GM21526 (cell line): ENCODE data around the gene ACBD7.

Source experiments
- ATAC-seq: cut with Tn5 transposase; IDR thresholded peaks from one replicate; pipeline ENCODE4 v1.9.1; 2021; ENCODE audit warnings: moderate library complexity; ENCODE audit not compliant: unreplicated experiment, low FRiP score

Gene ACBD7

GRCh38 chr10:15088428-15089261, at the start of gene ACBD7:
ACBD7 (minus strand) TSS chr10:15088776; CDS start chr10:15088728, 48 bp downstream.
- peak; percentile 98 for ATAC-seq

DNA sequence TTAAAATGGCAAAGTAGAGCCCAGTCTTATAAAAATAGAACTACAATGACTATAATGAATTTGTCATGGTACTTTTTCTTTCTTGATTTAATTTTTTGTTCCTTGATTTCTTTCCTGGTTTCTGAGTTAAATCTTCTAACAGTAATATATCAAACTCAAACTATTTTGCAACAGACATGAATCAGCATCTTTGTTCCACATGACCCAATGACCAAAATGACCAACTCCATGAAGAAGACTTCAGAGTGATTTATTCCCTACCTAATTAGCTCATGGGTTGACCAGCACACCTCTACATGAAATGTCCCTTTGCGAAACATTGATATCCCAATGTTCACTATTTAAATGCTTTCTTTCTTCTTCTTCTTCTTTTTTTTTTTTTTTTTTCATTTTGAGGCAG, 49.1 kb upstream of the ACBD7 start:
- no peak for ATAC-seq

DNA sequence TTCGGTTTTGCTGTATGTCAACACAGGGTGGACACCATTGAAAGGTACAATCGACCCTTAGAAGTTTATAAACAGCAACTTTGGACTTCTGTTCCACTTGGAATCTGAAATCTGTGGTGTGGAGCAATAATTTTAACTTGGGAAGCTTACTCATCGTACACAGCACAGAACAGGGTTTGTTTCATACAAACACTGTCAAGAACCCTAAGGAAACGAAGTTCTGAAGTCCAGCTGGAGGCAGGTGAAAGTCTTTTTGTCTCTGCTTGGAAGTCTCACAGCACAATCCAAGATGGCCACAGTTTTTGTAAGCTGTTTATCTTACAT, 48.4 kb upstream of the ACBD7 start:
- ATAC-seq, result no peak

DNA sequence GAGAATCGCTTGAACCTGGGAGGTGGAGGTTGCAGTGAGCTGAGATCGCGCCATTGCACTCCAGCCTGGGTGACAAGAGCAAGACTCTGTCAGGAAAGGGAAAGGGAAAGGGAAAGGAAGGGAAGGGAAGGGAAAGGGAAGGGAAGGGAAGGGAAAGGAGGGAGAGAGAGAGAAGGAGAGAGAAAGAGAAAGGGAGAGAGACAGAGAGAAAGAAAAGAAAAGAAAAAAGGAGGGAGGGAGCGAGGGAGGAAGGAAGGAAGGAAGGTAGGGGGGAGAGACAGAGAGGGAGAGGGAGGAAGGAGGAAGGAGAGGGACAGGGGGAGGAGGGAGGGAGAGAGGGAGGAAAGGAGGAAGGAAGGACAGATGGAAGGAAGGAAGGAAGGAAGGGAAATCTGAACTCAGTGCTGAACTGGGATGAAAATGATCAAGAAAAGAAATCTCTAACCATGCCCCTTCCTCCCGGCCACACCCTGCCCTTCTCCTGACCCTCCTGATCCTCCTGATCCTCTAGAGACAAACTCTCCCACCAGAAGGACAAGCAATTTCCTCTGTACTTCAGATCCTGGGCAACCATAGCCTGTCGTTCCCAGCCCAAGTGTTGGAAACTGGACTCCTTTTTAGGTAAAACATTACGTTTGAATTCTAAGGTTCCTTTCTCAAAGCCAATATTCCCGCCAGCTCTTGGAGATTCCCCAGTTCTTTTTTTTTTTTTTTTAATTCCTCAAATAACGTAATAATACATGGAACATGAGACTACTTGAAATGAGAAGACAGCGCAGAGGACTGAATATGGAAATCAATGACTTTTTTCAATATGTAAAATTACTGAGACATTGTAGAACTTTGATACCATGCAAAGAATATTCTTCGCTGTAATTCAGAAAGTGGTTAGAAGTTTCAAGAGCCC, 47.8 kb upstream of the ACBD7 start:
- ATAC-seq, result no peak

DNA sequence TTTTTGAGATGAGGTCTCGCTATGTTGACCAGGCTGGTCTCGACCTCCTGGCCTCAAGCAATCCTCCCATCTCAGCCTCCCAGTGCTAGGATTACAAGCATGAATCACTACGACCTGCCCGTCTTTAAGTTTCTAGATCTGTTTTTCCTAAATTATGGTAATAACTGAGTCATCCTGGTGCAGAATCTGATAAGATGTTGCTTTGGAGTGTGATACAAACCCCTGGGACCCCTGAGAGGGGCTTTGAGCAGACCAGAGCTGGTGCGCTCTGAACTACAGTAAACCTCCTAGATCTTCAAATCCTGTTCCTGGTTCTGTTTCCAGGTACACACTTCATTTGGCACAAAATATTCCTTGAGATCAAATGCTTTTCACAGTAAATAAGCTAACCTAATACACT, 42.8 kb upstream of the ACBD7 start:
- no peak for ATAC-seq

DNA sequence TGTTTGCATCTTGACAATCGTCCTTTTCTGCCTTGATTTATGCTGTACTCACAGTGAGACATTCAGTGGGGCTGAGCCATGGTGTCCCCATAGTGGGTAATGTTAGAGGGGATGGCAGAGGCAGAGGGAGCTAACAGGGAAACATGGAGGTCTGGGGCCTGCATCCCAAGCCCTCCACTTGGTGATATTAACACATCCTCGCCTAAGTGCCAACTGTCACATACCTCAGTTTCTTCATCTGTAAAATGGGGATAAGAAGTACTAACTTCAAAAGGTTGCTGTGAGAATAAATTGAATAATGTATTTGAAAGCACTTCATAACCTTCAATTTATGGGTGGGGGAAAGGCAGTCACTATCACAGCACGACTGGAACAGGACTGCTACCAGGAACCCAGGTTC, 36.3 kb upstream of the ACBD7 start:
- ATAC-seq, result no peak

DNA sequence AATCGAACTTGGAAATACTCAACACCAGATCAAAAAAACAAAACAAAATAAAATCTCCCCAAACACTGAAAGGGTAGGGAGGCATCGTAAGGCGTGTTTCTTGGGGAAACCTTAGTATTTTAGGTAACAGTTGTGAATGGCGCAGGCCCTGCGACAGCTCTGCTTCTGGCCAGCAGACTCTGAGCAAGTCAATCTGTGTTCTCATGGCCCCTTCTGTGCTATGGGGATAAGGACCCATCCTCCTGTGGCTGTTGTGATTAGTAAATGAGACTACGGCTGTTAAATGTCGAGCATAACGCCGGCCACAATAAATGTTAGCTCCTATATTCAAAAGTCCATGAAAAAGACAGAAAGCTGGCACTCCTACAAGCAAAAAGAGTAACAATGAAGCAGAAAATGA, 35.6 kb upstream of the ACBD7 start:
- ATAC-seq, result no peak

- no peak for ATAC-seq
Observed at GRCh38 chr10:15123749-15124184, 35.2 kb upstream of the ACBD7 start.

GRCh38 chr10:15122477-15123030, 34.0 kb upstream of the ACBD7 start:
- peak; percentile 84 for ATAC-seq

DNA sequence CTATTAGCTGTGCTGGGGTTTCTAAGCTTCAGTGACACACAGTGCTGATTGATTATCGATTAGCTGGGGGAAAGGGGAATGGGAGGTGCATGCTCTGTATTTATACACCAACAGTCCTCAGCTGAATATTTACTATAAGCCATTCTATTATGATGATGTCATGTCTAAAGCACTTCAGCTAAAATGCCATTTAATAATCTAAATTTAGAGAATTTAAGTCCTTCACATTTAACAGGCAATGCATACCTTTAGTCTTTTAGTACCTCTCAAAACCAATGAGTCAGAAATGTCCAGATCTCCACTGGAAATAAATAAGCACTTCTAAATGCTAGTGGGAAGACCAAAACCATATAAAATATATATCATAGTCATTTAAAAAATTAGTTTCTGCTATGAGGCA, 33.1 kb upstream of the ACBD7 start:
- no peak for ATAC-seq

DNA sequence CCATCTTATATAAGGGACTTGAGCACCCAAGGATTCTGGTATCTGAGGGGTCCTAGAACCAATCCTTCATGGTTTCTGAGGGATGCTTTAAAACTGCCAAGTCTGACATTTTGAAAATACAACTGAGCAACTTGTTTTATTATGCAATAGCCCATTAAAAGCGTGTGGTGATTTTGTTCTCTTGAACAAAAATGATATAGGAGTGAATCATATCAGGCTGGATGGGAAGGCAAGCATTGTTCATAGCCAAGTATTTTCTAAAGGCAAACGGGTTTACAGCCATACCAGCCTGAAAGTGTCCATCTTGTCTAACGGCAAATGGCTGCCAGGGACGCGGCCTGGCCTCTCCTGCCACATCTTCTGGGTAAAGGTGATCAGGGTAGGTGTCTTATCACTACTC, 31.9 kb upstream of the ACBD7 start:
- no peak for ATAC-seq

- ATAC-seq, result no peak
Observed at GRCh38 chr10:15118615-15119014, 30.0 kb upstream of the ACBD7 start.

DNA sequence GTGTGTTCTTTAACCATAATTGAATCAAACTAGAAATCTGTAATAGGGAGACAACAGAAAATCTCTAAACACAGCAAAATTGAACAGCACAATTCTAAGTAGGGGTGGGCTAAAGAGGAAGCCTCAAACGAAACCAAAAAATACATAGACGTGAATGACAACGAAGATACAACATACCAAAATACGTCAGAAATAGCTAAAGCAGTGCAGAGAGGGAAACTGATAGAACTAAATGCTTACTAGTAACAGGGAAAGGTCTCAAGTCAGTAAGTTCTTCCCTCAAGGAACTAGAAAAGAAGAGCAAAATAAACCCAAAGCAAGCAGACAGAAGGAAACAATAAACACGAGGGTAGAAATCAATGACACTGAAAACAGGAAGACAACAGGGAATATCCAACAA, 27.6 kb upstream of the ACBD7 start:
- no peak for ATAC-seq

DNA sequence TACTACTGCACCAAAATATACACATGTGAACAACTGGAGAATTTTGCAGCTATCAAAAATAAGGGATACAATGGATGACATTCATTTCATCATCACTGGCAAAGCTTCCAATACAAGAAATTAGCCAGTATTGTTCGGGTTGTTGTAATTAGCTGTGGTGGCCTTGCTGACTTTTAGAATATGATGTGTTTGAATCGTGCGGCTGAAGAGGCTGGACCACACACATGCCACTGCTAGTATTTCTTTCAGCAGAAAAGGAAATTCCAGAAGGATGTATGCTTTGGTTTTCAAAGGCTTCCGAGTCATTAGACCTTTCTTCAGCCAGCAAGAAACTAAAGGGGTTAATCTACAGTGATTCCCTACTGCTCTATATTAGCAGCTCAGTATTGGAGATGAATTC, 25.2 kb upstream of the ACBD7 start:
- ATAC-seq, result no peak

DNA sequence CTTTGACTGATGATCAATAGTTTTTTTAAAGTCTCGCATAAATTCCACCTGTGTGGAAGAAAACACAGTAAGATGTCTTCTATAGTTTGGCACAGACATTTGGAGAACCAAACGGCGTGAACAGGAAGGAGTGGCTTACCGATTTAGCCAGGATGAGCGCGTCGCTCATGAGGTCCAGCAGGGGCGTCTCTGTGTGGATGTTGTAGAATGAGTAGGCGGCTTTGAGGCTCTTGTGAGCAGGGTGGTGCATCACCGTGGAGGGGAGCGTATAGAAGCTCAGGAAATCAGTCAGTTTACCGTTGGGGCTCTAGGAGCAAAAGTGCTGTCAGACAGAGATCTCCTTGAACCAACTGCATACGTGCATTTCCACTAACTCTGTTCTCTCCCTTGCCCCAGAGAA, 24.1 kb upstream of the ACBD7 start:
- ATAC-seq, result no peak

DNA sequence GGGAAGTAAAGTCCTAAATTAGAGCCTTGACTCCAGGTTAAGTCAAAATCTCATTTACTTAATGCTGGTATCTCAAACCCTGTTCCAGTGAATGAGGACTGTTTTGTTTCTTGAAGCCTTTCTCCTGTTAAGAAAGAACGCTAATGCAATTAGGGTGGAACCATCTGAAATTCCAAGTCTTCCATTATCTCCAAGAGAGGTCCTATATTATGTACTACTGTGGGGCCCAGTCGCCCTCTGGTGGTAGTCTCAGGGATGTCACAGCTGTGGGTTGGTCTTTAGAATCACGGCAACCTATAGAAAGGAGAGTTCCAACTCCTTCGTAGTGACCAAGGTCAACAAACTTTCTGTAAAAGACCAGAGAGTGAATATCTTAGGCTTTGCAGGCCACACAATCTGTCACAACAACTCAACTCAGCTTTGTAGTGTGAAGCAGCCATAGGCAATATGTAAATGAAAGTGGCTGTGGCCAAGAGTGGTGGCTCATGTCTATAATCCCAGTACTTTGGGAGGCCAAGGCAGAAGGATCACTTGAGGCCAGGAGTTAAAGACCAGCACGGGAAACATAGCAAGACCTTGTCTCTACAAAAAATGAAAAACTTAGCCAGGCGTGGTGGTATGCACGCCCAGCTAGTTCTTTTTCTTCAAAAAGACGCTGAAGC, 17.9 kb upstream of the ACBD7 start:
- peak; percentile 90 for ATAC-seq

DNA sequence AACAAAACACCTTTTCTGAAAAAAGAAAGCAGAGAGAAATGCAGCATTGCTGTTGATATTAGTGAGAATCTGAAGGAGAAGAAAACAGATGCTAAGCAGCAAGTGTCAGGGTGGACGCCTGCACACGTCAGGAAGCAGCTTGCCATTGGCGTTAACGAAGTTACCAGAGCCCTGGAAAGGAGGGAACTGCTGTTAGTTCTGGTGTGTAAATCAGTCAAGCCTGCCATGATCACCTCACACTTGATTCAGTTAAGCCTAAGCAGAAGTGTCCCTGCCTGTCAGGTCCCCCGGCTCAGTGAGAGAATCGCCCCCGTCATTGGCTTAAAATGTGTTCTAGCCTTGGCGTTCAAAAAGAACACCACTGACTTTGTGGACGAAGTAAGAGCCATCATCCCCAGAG, 14.9 kb upstream of the ACBD7 start:
- no peak for ATAC-seq

DNA sequence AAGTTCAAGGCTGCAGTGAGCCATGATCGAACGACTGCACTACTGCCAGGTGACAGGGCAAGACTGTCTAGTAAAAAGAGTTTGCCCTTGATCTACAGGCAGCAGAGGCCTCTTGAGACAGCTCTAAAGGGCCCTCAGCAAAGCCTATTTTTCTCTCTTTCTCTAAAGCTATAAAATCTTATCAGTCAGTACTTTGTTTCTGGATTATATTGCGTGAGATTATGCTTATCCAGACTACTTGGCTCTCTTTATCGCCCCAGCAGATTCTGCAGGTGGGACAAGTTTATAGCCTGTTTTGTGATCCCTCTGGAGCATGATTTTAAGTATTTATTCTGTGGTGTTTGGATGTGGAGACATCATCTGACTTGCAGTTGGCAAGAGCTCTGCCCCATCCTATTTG, 11.3 kb upstream of the ACBD7 start:
- no peak for ATAC-seq

GRCh38 chr10:15097011-15097812, 8.6 kb upstream of the ACBD7 start, which contains the start of gene RPP38:
RPP38 (plus strand) TSS chr10:15097355; CDS start chr10:15103315, 5,960 bp downstream.
- peak; percentile 87 for ATAC-seq

DNA sequence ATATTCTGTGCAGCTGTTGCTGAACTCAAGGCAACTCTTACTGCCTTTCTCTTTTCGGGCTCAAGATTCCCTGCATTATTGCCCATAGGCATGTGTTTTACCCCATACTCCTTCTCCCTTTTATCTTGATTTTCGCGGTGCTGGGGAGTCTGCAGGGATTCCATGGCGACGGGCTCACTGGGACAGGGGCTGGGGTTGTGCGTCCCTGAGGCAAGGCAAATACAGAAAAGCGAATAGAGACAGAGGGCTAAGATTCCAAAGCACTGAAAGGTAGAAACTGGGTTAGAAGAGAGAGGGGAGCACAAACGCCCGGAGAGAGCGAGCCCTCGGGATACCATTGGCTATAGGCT, 8.1 kb upstream of the ACBD7 start:
- peak; percentile 22 for ATAC-seq
